Activated CD8-positive, alpha-beta memory T cell treated with anti-CD3 and anti-CD28 coated beads, Interleukin-2, amount 10 ng/mL, durations not matched to agents 7 days and 5 days (primary cell): ENCODE results near the gene PML. TPM values are rescaled to one million over a fixed set of nuclear protein-coding genes. Genes with fewer than 3 reads are reported as not detected.
"Not testable (repeated sequence)": the region's sequence is repeated elsewhere in the genome, so short reads cannot be mapped to it uniquely, and the experiment has no call there.

ENCODE experiments used
- ATAC-seq: fragments of 150-1000 bp; cut with Tn5 transposase; one replicate; pipeline ENCODE4 v1.10.0; 2021; ENCODE audit warnings: moderate library complexity
- CTCF ChIA-PET: fragments of 350-600 bp; sonication (Branson Sonifier 250); formaldehyde crosslinking; loops from one replicate; lab custom pipeline; 2021; ENCODE audit warnings: antibody characterized with exemption; lab: Charles Lee
- DNase-seq: peaks from one replicate; pipeline ENCODE4 v3.0.0-alpha.2; 2020
- H3K27ac Mint-ChIP-seq: one replicate; pipeline ENCODE4 v1.8.0; 2021; ENCODE audit warnings: mild to moderate bottlenecking, mixed read lengths
- H3K27me3 Mint-ChIP-seq: one replicate; pipeline ENCODE4 v1.8.0; 2021; ENCODE audit warnings: mixed read lengths
- H3K36me3 Mint-ChIP-seq: one replicate; pipeline ENCODE4 v1.8.0; 2021; ENCODE audit warnings: mild to moderate bottlenecking, mixed read lengths
- H3K4me1 Mint-ChIP-seq: one replicate; pipeline ENCODE4 v1.8.0; 2021; ENCODE audit warnings: mixed read lengths
- H3K4me3 Mint-ChIP-seq: one replicate; pipeline ENCODE4 v1.8.0; 2021; ENCODE audit warnings: mild to moderate bottlenecking, moderate library complexity, mixed read lengths
- H3K9me3 Mint-ChIP-seq: one replicate; pipeline ENCODE4 v1.8.0; 2022; ENCODE audit warnings: low read depth, mixed read lengths
- total RNA-seq, 2 experiments: library from RNA; stranded (reverse); gene quantifications; one replicate each; pipeline ENCODE4 v1.2.3, GENCODE V29; 2021

PML gene
- total RNA-seq, 2 experiments from 2014 or later, result 104 to 152 TPM

DNA sequence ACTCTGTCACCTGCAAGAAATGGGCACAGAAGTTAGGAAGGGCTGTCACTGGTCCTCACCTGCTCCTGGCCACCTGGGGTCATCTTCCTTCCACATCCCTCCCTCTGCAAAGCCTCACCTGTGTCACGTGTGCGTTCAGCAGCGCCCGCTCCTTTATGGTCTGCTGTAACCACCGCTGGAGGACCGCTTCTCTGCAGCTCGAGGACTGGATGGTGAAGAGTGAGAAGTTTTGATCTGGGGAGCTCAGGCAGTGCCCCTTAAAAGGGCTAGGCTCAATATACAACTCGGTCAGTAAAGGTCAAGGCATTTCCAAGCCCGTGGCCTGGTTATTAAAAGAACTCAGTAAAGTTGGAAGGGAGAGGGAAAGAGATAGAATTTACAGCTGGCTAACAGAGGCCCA, 81.3 kb downstream of the PML start:
- H3K27me3 Mint-ChIP-seq, H3K4me3 Mint-ChIP-seq, H3K27ac Mint-ChIP-seq, H3K4me1 Mint-ChIP-seq, CTCF ChIA-PET, H3K36me3 Mint-ChIP-seq, ATAC-seq, DNase-seq, H3K9me3 Mint-ChIP-seq: not testable (repeated sequence)

DNA sequence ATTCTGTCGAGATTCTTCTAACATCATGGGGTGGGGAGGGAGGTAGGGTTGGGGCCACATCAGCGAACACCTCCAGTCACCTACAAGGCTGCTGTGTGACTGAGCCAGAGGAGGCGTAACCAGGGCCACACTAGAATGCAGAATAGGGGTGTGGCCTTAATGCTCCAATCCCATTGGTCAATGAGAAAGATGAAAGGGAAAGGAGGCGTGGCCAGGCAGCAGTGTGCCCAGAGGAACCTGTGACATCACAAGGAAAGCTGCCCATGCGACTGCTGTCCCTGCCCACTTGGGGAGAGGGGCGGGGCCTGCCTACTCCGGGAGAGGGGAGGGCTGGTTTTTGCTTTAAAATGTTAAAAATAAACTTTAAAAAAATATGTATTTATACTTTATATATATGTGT, 87.9 kb downstream of the PML start, which contains the start of gene GOLGA6A:
Gene GOLGA6A, minus strand, starts transcription at position 101 of the 400 bp plus-strand sequence. Its CDS starts 41 bp downstream, at position 60.
- DNase-seq, H3K4me3 Mint-ChIP-seq, H3K4me1 Mint-ChIP-seq, H3K27ac Mint-ChIP-seq, CTCF ChIA-PET, H3K9me3 Mint-ChIP-seq, H3K36me3 Mint-ChIP-seq, ATAC-seq, H3K27me3 Mint-ChIP-seq: not testable (repeated sequence)

DNA sequence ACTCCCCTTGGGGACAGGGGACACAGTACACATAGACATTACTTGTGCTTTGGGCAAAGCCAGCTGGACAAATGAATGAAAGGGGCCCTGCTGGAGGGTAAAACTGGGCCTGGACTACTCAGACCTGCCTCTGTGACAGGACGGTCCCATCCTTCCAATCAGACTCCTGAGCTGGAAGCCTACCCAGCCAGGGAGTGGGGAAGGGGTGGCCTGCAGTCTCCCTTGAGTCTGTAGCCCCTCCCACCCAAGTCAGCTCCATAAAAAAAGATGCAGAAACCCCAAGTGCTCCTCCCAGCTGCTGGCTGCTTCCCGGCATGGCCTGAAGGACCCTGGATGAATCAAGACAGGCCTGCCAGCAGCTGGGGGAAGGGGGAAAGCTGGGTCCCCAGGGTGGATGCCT, 100.1 kb downstream of the PML start:
- ATAC-seq, H3K36me3 Mint-ChIP-seq, CTCF ChIA-PET, H3K27me3 Mint-ChIP-seq, H3K9me3 Mint-ChIP-seq, H3K4me3 Mint-ChIP-seq, H3K4me1 Mint-ChIP-seq, DNase-seq, H3K27ac Mint-ChIP-seq: not testable (repeated sequence)

DNA sequence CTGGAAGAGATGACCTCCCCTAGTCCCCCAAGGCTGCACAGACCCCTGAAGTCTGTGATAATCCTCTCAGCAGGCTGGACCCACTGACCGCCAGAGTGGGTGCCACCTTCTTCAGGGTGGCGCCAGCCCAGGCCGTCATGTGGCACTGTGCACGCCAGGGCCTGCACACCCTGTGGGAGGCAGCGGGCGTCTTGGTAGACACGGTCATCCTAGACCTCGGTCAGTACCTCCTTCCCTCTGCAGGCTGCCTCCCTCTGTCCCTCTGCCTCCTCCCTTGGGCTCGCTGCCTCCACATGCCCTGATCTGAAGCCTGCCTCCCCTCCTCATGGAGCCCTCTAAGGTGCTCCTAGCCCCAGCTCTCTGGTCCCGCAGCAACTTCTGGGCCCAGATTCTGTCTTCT, 101.1 kb downstream of the PML start:
- H3K9me3 Mint-ChIP-seq, ATAC-seq: not testable (repeated sequence)

DNA sequence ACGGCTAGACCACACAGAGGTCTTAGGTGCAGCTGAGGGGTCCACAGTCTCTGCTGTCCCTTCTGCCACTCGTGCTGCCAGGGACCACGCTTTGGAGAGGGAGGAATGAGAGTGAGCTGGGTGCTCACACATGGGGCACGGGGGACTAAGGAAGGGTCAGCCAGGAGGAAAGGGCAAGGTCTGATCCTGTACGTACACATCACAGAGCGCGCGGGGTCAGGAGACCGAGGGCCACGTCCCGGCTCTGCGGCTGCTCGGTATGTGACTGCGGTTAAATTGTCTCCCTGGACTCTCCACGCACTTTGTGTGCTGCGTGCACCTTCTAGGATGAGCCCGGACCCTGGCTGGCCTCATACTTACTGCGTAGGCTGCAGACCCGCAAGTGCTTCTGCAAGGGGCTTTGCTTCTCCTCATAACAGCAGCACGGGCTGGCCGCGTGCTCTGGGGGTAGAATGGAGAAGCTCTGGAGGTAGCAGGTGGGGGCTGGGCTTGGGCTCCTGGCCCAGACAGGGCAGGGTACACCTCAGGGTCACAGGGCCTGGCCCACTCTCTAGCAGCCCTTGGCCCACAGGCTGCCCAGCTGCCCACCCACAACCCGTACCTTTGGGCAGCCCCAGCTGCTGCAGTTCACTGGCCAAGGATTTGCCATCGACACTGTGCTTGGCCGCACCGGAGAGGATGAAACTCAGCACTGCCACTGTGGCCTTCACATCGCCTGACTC, 102.4 kb downstream of the PML start:
- H3K36me3 Mint-ChIP-seq, H3K9me3 Mint-ChIP-seq: not testable (repeated sequence)

More for the DNA sequence above, 101.1 kb downstream of the PML start:
- H3K27ac Mint-ChIP-seq, H3K4me3 Mint-ChIP-seq, DNase-seq, H3K4me1 Mint-ChIP-seq, H3K36me3 Mint-ChIP-seq, CTCF ChIA-PET, H3K27me3 Mint-ChIP-seq: not testable (repeated sequence)

More for the DNA sequence above, 102.4 kb downstream of the PML start:
- H3K4me3 Mint-ChIP-seq, H3K27ac Mint-ChIP-seq, CTCF ChIA-PET, H3K4me1 Mint-ChIP-seq, H3K27me3 Mint-ChIP-seq, ATAC-seq, DNase-seq: not testable (repeated sequence)

Other genes with a start within 250 kb of the PML start
- not detected for gene INSYN1, start 241.4 kb upstream of the PML start, total RNA-seq
- not detected for gene TBC1D21, start 121.2 kb upstream of the PML start, total RNA-seq
- 1 to 10 TPM; 1.8 to 8.6 TPM for gene LOXL1, start 68.3 kb upstream of the PML start, total RNA-seq
- 1 to 10 TPM; 7.9 to 8.6 TPM for gene STOML1, start 2.4 kb upstream of the PML start, total RNA-seq
- not detected for gene GOLGA6A, start 87.8 kb downstream of the PML start, total RNA-seq
- gene ISLR2, start 135.9 kb downstream of the PML start, total RNA-seq, result under 1 TPM; 0.14 to 0.20 TPM
- gene ISLR, start 179.0 kb downstream of the PML start, total RNA-seq, result not detected
- 1 to 10 TPM in 1 of 2 experiments, not detected in 1; 1.3 TPM for gene STRA6, start 208.1 kb downstream of the PML start, total RNA-seq
- not detected for gene CCDC33, start 241.6 kb downstream of the PML start, total RNA-seq